H1 (cell line): ENCODE results near the gene RAPGEF6. TPM values are rescaled to one million over a fixed set of nuclear protein-coding genes. Genes with fewer than 3 reads are reported as not detected.

Source experiments
- CTCF ChIA-PET: fragments of 300-600 bp; sonication (Branson Sonifier 250); formaldehyde crosslinking; loops from one replicate; lab custom pipeline; 2021; ENCODE audit not compliant: partially characterized antibody; lab: Charles Lee
- POLR2A ChIA-PET: fragments of 300-600 bp; sonication (Branson Sonifier 250); formaldehyde crosslinking; loops from one replicate; lab custom pipeline; 2021; ENCODE audit warnings: inconsistent platforms; ENCODE audit not compliant: partially characterized antibody; lab: Charles Lee
- DNase-seq, 2 experiments: peaks; one replicate each; pipeline versions ENCODE4 v3.0.0 to v3.0.0-alpha.2; 2010 to 2022; ENCODE audit warnings: low spot score in 2 of 2, low read depth in 1 of 2, mixed read lengths in 1 of 2
- FAIRE-seq: peaks from 2 replicates; lab custom pipeline; 2011; peaks lifted over from hg19 to GRCh38; lab: Jason Lieb, UNC
- H2AFZ ChIP-seq: 2 replicates; pipeline ENCODE4 v1.8.1; 2012; ENCODE audit warnings: low read length, inconsistent platforms
- H2AK5ac ChIP-seq: 2 replicates; pipeline ENCODE4 v1.6.1; 2013; ENCODE audit warnings: low read depth, low read length
- H2BK120ac ChIP-seq: replicated peaks from 2 replicates; pipeline ENCODE3; 2013; ENCODE audit warnings: low read depth, low read length, inconsistent platforms
- H2BK12ac ChIP-seq: 2 replicates; pipeline ENCODE4 v1.6.1; 2013; ENCODE audit warnings: low read depth, low read length
- H2BK15ac ChIP-seq: 2 replicates; pipeline ENCODE4 v1.6.1; 2013; ENCODE audit warnings: low read length
- H2BK20ac ChIP-seq: 2 replicates; pipeline ENCODE4 v1.6.1; 2013; ENCODE audit warnings: low read length
- H2BK5ac ChIP-seq: 2 replicates; pipeline ENCODE4 v1.6.1; 2013; ENCODE audit warnings: low read depth, low read length
- H3K14ac ChIP-seq: 2 replicates; pipeline ENCODE4 v1.6.1; 2013; ENCODE audit warnings: inconsistent platforms; ENCODE audit not compliant: insufficient read length
- H3K18ac ChIP-seq: 2 replicates; pipeline ENCODE4 v1.6.1; 2013; ENCODE audit warnings: low read length; ENCODE audit errors: extremely low read depth
- H3K23ac ChIP-seq: 2 replicates; pipeline ENCODE4 v1.6.1; 2013; ENCODE audit warnings: inconsistent platforms; ENCODE audit not compliant: insufficient read length
- H3K23me2 ChIP-seq: 2 replicates; pipeline ENCODE4 v1.6.1; 2013; ENCODE audit warnings: low read depth, low read length
- H3K27ac ChIP-seq: 2 replicates; pipeline ENCODE4 v1.6.1; 2011; ENCODE audit warnings: low read depth, low read length, inconsistent platforms
- H3K27me3 ChIP-seq, 4 experiments: replicated peaks in 1 of 4; 1 replicate in 1 of 4; 2 replicates in 3 of 4; pipeline versions ENCODE4 v1.6.1 to v1.8.1; 2011 to 2013; ENCODE audit warnings: low read length in 3 of 4, mild to moderate bottlenecking in 3 of 4, inconsistent platforms in 2 of 4, mixed read lengths in 2 of 4, moderate library complexity in 1 of 4; ENCODE audit not compliant: control insufficient read depth in 3 of 4, insufficient read depth in 3 of 4; ENCODE audit errors: extremely low read depth in 1 of 4
- H3K36me3 ChIP-seq, 4 experiments: 2 replicates each; pipeline versions ENCODE4 v1.6.1 to v1.8.1; 2011 to 2013; ENCODE audit warnings: mild to moderate bottlenecking in 4 of 4, low read length in 3 of 4, moderate library complexity in 2 of 4, control low read depth in 1 of 4, inconsistent platforms in 1 of 4; ENCODE audit not compliant: insufficient read depth in 4 of 4, control insufficient read depth in 2 of 4
- H3K4ac ChIP-seq: replicated peaks from 2 replicates; pipeline ENCODE3; 2013; ENCODE audit warnings: low read length, low read depth, mixed read lengths, inconsistent platforms; ENCODE audit not compliant: insufficient read length
- H3K4me1 ChIP-seq, 4 experiments: replicated peaks in 1 of 4; 1 replicate in 1 of 4; 2 replicates in 3 of 4; pipeline versions ENCODE4 v1.6.1 to v1.8.1; 2011 to 2013; ENCODE audit warnings: low read length in 3 of 4, inconsistent platforms in 2 of 4, mixed read lengths in 1 of 4; ENCODE audit not compliant: insufficient read depth in 4 of 4, control insufficient read depth in 3 of 4
- H3K4me2 ChIP-seq, 2 experiments: 2 replicates each; pipeline versions ENCODE4 v1.6.1 to v1.8.1; 2011 to 2013; ENCODE audit warnings: low read depth in 2 of 2, low read length in 2 of 2, control low read depth in 1 of 2, inconsistent platforms in 1 of 2, mild to moderate bottlenecking in 1 of 2; ENCODE audit not compliant: insufficient read depth in 1 of 2
- H3K4me3 ChIP-seq, 4 experiments: fragments of 200-600, 300-600 bp in 1 of 4; sonication (generic), shearing (Covaris generic), sonication (Bioruptor Twin) in 1 of 4; 2 replicates each; pipeline versions ENCODE4 v1.5.1 to v1.8.1; 2011 to 2016; ENCODE audit warnings: low read length in 4 of 4, low read depth in 3 of 4, control low read depth in 2 of 4, inconsistent platforms in 2 of 4, mild to moderate bottlenecking in 2 of 4, mixed read lengths in 1 of 4, moderate library complexity in 1 of 4; ENCODE audit not compliant: insufficient read depth in 2 of 4; ENCODE audit errors: extremely low read depth in 1 of 4
- H3K56ac ChIP-seq: replicated peaks from 2 replicates; pipeline ENCODE3; 2013; ENCODE audit warnings: low read depth, mild to moderate bottlenecking, mixed read lengths, low read length, inconsistent platforms; ENCODE audit not compliant: insufficient read length
- H3K79me1 ChIP-seq: 2 replicates; pipeline ENCODE4 v1.6.1; 2013; ENCODE audit warnings: low read depth, low read length, control low read depth
- H3K79me2 ChIP-seq, 2 experiments: 2 replicates each; pipeline versions ENCODE4 v1.6.1 to v1.8.1; 2012 to 2013; ENCODE audit warnings: low read length in 2 of 2, mild to moderate bottlenecking in 2 of 2, inconsistent platforms in 1 of 2; ENCODE audit not compliant: insufficient read depth in 2 of 2, control insufficient read depth in 1 of 2
- H3K9ac ChIP-seq, 4 experiments: replicated peaks in 1 of 4; 1 replicate in 1 of 4; 2 replicates in 3 of 4; pipeline versions ENCODE4 v1.6.1 to v1.8.1; 2011 to 2013; ENCODE audit warnings: low read depth in 3 of 4, low read length in 3 of 4, control low read depth in 2 of 4, mild to moderate bottlenecking in 2 of 4, moderate library complexity in 2 of 4, inconsistent platforms in 1 of 4; ENCODE audit errors: extremely low read depth in 1 of 4
- H3K9me3 ChIP-seq, 2 experiments: 2 replicates each; pipeline versions ENCODE4 v1.6.1 to v1.8.1; 2012 to 2013; ENCODE audit warnings: mild to moderate bottlenecking in 2 of 2, moderate library complexity in 2 of 2, control low read depth in 1 of 2, inconsistent platforms in 1 of 2, low read depth in 1 of 2, low read length in 1 of 2, mixed read lengths in 1 of 2; ENCODE audit not compliant: insufficient read depth in 2 of 2
- H4K20me1 ChIP-seq, 2 experiments: replicated peaks in 1 of 2; 2 replicates each; pipeline versions ENCODE3 to v1.8.1; 2011 to 2013; ENCODE audit warnings: inconsistent platforms in 2 of 2, low read length in 2 of 2, mild to moderate bottlenecking in 1 of 2; ENCODE audit not compliant: insufficient read depth in 2 of 2, control insufficient read depth in 1 of 2
- H4K5ac ChIP-seq: 2 replicates; pipeline ENCODE4 v1.6.1; 2013; ENCODE audit warnings: low read length, low read depth, mixed read lengths, inconsistent platforms; ENCODE audit not compliant: insufficient read length
- H4K8ac ChIP-seq: 2 replicates; pipeline ENCODE4 v1.8.0; 2013; ENCODE audit warnings: mild to moderate bottlenecking, moderate library complexity, low read length, inconsistent platforms; ENCODE audit not compliant: insufficient read depth; ENCODE audit errors: extremely low read depth
- H4K91ac ChIP-seq: replicated peaks from 2 replicates; pipeline ENCODE3; 2013; ENCODE audit warnings: low read length, mixed read lengths, inconsistent platforms; ENCODE audit not compliant: insufficient read length
- ASH2L ChIP-seq: fragments of 200-600, 300-600 bp; sonication (generic); IDR thresholded peaks from one replicate; pipeline ENCODE4 v1.7.1; 2017; ENCODE audit warnings: low read length
- CTBP2 ChIP-seq: IDR thresholded peaks from 2 replicates; pipeline ENCODE4 v1.7.0; 2011; ENCODE audit warnings: borderline replicate concordance, mild to moderate bottlenecking, moderate library complexity, mixed read lengths, low read length; ENCODE audit not compliant: insufficient read depth, insufficient read length
- KDM1A ChIP-seq: fragments of 200-600, 300-600 bp; sonication (generic); IDR thresholded peaks from 2 replicates; pipeline ENCODE4 v1.7.1; 2016; ENCODE audit warnings: mild to moderate bottlenecking, low read length, borderline replicate concordance
- MAX ChIP-seq: IDR thresholded peaks from 2 replicates; pipeline ENCODE4 v1.6.1; 2012; ENCODE audit warnings: inconsistent platforms
- PHF8 ChIP-seq: fragments of 200-600 bp; sonication (generic); conservative IDR thresholded peaks from 2 replicates; pipeline ENCODE4 v1.7.1; 2012; ENCODE audit warnings: low read depth, mild to moderate bottlenecking, inconsistent platforms, low read length, moderate library complexity
- SIN3A ChIP-seq, 2 experiments: IDR thresholded peaks in 1 of 2; conservative IDR thresholded peaks in 1 of 2; 2 replicates each; pipeline ENCODE4 v1.6.1; 2011 to 2012; ENCODE audit warnings: low read length in 2 of 2, improper control_type of control experiment in 1 of 2, low read depth in 1 of 2, mild to moderate bottlenecking in 1 of 2
- SUZ12 ChIP-seq: fragments of 200-600 bp; sonication (generic); IDR thresholded peaks from 2 replicates; pipeline ENCODE4 v1.6.1; 2012; ENCODE audit warnings: mild to moderate bottlenecking, inconsistent platforms, low read length, moderate library complexity, mixed read lengths
- WGBS, 2 experiments: shearing (Covaris generic) in 1 of 2; methylation state at CpG; one replicate each; pipeline versions ENCODE4 v1.1.6 to v1.1.7; 2013 to 2015; ENCODE audit warnings: low lambda C conversion rate in 2 of 2, mixed read lengths in 2 of 2, inconsistent platforms in 1 of 2, low coverage in 1 of 2, missing lambda C conversion rate in 1 of 2; ENCODE audit not compliant: insufficient replicate concordance in 2 of 2, insufficient coverage in 1 of 2, insufficient read length in 1 of 2; ENCODE audit errors: extremely low coverage in 1 of 2, missing lambda C conversion rate in 1 of 2; 5-methylcytosine and 5-hydroxymethylcytosine counted together
- polyA plus RNA-seq, 7 experiments: library from polyadenylated mRNA; depleted of rRNA in 3 of 7; stranded (reverse) in 5 of 7; unstranded in 2 of 7; fragments of >200 nt in 5 of 7; fragments of 200-250 nt in 2 of 7; gene quantifications; 1 replicate in 5 of 7; 2 replicates in 1 of 7; 4 replicates in 1 of 7; pipeline versions ENCODE4 v1.2.1 to v1.2.3, GENCODE V29; 2011 to 2013; ENCODE audit warnings: missing spikeins in 2 of 7, mixed read lengths in 2 of 7
- total RNA-seq: library from RNA; stranded (reverse); fragmentation: NEBNext Ultra II Directional; extraction: Animal tissue kit (Norgen Biotek cat#: 25700); gene quantifications from 2 replicates; pipeline ENCODE4 v1.2.1, GENCODE V29; 2021

RAPGEF6 gene
- total and polyA plus RNA-seq, 2 of the 8 experiments (the other 6 are each of a cell fraction or from before 2014, with no cell fraction given), result 4.8 to 20.0 TPM

GRCh38 chr5:131605086-131605485 lies 29.9 kb downstream of the RAPGEF6 start:
- POLR2A ChIA-PET, result no interaction called here
- Histone ChIP-seq H4K20me1 (peaks cover 5 to 7% of the 10 kb centered on the region in 2 experiments), H3K27ac (no peak overlapping the region), H3K4me1 (peaks cover 0 to 5% (median 0%) of the 10 kb centered on the region in 4 experiments; a peak in 1 of 7 replicates), H3K79me2 (peaks cover 0 to 59% of the 10 kb centered on the region in 2 experiments; a peak in 3 of 4 replicates), H3K79me1 (peaks cover 5% of the 10 kb centered on the region), H3K4ac (no peak overlapping the region), H2AFZ (no peak overlapping the region), H3K23me2 (no peaks in the 10 kb centered on the region), H3K27me3 (no peaks in the 10 kb centered on the region), H4K91ac (no peak overlapping the region), H4K8ac (no peak overlapping the region), H3K9me3 (no peaks in the 10 kb centered on the region), H2BK12ac (no peak overlapping the region), H3K9ac (no peak overlapping the region), H3K14ac (no peak overlapping the region), H3K56ac (no peak overlapping the region), H3K36me3 (peaks cover 0 to 8% (median 2%) of the 10 kb centered on the region in 4 experiments; a peak in 3 of 8 replicates), H3K18ac (no peak overlapping the region), H3K23ac (no peak overlapping the region), H2BK20ac (no peak overlapping the region), H3K4me3 (no peak overlapping the region), H4K5ac (no peak overlapping the region), H2BK5ac (no peak overlapping the region), H2BK120ac (no peak overlapping the region), H2AK5ac (no peak overlapping the region), H2BK15ac (no peak overlapping the region), H3K4me2 (no peak overlapping the region)
- TF ChIP-seq MAX, result no peak
- no peak for TF ChIP-seq PHF8
- TF ChIP-seq SUZ12, result no peak
- no peak for TF ChIP-seq KDM1A
- no peak for TF ChIP-seq SIN3A (conservative IDR thresholded peaks at IDR 0.05 in 1 of 2, IDR thresholded peaks at IDR 0.05 in 1 of 2; ENCODE audit: low read depth in 1 of 2, low read length in 2 of 2)
- no peak for TF ChIP-seq ASH2L
- TF ChIP-seq CTBP2, result no peak
- no peak for FAIRE-seq
- no peak for DNase-seq
- WGBS, 2 experiments, result 89% methylated on average over 2 of the region's 2 CpGs; no CpG with 5 or more reads in 1 of the 2 experiments
- CTCF ChIA-PET, result interaction anchor here (0.8 to 1.8 kb wide), 3 partner anchors 15 to 408 kb away, joined by 3 to 6 read pairs (median 5); no protein-coding TSS in a partner anchor
